IPS-18c (cell line): Measurements from ENCODE around the gene NDOR1.
"Not testable (repeated sequence)": the region's sequence is repeated elsewhere in the genome, so short reads cannot be mapped to it uniquely, and the experiment has no call there.

Source experiments
- H3K4me3 ChIP-seq: 2 replicates; pipeline ENCODE4 v1.7.0; 2013; ENCODE audit warnings: low read depth, mild to moderate bottlenecking, low read length, moderate library complexity; ENCODE audit not compliant: insufficient read depth
- H3K9me3 ChIP-seq: one replicate; pipeline ENCODE4 v1.6.1; 2013; ENCODE audit warnings: mild to moderate bottlenecking, low read length, moderate library complexity; ENCODE audit not compliant: control insufficient read depth, insufficient read depth

NDOR1 gene

DNA sequence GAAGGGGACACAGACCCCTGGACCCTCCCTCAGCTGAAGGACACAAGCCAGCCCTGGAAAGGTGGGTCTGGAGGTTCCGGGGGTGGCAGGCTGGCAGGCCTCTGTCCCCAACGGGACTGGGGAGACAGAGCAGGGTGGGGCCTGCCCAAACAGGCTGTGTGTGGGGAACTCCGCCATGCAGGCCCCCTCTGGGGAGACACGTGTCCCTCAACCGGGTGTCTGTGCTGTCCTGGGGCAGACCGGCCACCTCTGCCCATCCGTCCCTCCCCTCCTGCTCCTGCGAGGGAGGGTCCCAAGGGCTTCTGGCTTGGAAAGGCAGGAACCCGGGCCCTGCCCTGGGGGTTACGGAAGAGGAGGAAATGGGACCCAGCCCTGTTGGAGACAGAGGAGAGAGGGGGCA is 26.6 kb downstream of the NDOR1 start:
- H3K4me3 ChIP-seq: no peak overlapping the region
- H3K9me3 ChIP-seq: no peaks in the 10 kb centered on the region

DNA sequence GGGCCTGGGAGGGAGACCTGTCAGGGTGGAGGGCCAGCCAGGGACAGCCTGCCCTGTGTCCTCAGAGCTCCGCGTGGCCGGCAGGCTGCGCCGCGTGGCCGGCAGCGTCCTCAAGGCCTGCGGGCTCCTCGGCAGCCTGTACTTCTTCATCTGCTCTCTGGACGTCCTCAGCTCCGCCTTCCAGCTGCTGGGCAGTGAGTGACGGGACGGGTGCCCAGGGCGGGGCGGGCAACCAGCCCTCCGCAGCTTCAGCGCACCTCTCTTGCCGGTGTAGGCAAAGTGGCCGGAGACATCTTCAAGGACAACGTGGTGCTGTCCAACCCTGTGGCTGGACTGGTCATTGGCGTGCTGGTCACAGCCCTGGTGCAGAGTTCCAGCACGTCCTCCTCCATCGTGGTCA is 27.0 kb downstream of the NDOR1 start:
- H3K4me3 ChIP-seq: no peak overlapping the region
- no peaks in the 10 kb centered on the region for H3K9me3 ChIP-seq

DNA sequence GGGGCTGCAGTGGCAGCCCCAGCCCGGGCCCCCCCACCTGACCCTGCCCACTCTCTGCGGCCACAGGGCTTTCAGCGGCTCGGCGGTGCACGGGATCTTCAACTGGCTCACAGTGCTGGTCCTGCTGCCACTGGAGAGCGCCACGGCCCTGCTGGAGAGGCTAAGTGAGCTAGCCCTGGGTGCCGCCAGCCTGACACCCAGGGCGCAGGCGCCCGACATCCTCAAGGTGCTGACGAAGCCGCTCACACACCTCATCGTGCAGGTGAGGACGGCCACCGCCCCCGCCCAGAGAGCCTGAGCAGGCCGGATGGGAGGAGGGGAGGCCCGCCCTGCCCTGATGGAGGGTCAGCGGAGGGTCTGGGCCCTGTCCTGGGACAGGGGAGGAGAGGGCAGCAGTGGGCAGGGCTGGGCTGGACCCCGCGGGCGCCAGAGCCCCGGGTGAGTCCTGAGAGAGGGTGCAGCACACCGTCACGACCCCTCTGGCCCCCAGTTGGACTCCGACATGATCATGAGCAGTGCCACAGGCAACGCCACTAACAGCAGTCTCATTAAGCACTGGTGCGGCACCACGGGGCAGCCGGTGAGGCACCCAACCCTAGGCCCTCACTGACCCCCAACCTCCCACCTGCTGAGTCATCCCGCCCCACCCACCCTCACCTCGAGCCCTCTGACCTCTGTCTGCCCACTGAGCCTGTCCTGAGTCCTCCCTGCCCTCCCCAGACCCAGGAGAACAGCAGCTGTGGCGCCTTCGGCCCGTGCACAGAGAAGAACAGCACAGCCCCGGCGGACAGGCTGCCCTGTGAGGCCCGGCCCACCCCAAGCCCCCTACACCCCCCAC is 27.9 kb downstream of the NDOR1 start:
- Histone ChIP-seq H3K4me3 (no peak overlapping the region), H3K9me3 (no peaks in the 10 kb centered on the region)

DNA sequence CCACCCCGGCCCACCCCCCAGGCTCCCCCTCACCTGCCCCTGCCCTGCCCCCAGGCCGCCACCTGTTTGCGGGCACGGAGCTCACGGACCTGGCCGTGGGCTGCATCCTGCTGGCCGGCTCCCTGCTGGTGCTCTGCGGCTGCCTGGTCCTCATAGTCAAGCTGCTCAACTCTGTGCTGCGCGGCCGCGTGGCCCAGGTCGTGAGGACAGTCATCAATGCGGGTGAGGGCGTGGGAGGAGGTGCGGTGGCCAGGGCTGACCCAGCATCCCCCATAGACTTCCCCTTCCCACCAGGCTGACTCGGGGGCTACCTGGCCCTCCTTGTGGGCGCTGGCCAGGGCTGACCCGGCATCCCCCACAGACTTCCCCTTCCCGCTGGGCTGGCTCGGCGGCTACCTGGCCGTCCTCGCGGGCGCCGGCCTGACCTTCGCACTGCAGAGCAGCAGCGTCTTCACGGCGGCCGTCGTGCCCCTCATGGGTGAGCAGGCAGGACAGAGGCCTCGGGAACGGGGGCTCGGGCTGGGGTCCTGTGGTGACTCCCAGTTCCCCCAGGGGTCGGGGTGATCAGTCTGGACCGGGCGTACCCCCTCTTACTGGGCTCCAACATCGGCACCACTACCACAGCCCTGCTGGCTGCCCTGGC is 28.7 kb downstream of the NDOR1 start:
- Histone ChIP-seq H3K4me3 (no peak overlapping the region; the same call in 1 of the 2 replicates), H3K9me3 (no peaks in the 10 kb centered on the region)

- H3K9me3 ChIP-seq: no peaks in the 10 kb centered on the region
- H3K4me3 ChIP-seq: no peak overlapping the region; the same call in 1 of the 2 replicates
Observed at GRCh38 chr9:137234758-137235423, 29.4 kb downstream of the NDOR1 start.

DNA sequence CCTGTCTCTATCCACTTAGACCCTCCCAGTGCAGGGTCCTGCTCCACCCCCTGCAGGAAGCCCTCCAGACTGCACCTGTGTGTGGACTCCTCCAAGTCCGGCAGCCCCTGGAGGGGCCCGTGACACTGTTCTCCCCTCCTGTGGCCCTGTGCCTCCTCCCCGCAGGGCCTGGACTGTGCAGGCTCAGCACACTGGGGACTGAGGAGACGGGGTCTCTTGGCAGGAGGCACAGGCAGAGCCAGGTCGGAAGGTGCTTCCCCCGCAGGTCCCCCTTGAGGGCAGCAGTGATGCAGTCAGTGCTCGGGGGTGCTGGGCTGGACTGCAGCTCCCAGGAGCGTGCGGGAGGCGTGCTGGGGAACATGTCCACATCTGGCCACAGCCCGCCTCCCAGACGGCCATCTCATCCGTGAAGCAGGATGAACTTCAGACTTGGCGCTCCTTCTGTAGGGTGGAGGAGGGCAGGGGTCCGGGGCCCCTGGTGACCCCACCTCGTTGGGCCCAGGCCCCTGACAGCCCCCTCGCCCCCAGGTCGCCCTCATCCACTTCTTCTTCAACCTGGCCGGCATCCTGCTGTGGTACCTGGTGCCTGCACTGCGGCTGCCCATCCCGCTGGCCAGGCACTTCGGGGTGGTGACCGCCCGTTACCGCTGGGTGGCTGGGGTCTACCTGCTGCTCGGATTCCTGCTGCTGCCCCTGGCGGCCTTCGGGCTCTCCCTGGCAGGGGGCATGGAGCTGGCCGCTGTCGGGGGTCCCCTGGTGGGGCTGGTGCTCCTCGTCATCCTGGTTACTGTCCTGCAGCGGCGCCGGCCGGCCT is 30.1 kb downstream of the NDOR1 start:
- Histone ChIP-seq H3K4me3 (no peak overlapping the region), H3K9me3 (no peaks in the 10 kb centered on the region)

DNA sequence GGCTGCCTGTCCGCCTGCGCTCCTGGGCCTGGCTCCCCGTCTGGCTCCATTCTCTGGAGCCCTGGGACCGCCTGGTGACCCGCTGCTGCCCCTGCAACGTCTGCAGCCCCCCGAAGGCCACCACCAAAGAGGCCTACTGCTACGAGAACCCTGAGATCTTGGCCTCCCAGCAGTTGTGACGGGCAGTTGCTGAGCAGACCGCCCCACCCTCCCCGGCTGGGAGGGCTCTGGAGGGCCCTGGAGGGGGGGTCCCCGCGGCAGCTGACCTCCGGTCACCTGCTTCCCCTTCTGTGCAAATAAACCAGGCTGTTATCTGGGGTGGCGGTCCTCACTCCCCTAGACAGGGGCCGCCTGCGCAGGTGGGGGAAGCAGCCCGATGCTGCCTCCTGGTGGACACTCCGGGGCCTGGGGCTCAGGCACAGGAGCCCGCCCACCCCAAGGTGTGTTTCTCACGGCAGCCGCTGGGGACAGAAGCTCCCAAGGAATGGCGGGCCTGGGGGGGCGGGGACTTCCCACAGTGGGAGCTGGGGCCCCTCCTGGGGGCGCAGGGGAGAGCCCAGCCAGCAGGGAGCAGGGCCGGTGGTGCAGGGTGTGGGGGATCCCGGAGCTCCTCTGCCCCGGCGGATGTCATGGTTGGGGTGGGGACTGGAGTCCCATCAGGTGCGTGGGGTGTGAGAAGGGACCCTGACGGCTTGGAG is 30.9 kb downstream of the NDOR1 start:
- Histone ChIP-seq H3K4me3 (no peak overlapping the region), H3K9me3 (no peaks in the 10 kb centered on the region)

GRCh38 chr9:137236936-137237421 is 31.5 kb downstream of the NDOR1 start:
- Histone ChIP-seq H3K4me3 (no peak overlapping the region), H3K9me3 (no peaks in the 10 kb centered on the region)

DNA sequence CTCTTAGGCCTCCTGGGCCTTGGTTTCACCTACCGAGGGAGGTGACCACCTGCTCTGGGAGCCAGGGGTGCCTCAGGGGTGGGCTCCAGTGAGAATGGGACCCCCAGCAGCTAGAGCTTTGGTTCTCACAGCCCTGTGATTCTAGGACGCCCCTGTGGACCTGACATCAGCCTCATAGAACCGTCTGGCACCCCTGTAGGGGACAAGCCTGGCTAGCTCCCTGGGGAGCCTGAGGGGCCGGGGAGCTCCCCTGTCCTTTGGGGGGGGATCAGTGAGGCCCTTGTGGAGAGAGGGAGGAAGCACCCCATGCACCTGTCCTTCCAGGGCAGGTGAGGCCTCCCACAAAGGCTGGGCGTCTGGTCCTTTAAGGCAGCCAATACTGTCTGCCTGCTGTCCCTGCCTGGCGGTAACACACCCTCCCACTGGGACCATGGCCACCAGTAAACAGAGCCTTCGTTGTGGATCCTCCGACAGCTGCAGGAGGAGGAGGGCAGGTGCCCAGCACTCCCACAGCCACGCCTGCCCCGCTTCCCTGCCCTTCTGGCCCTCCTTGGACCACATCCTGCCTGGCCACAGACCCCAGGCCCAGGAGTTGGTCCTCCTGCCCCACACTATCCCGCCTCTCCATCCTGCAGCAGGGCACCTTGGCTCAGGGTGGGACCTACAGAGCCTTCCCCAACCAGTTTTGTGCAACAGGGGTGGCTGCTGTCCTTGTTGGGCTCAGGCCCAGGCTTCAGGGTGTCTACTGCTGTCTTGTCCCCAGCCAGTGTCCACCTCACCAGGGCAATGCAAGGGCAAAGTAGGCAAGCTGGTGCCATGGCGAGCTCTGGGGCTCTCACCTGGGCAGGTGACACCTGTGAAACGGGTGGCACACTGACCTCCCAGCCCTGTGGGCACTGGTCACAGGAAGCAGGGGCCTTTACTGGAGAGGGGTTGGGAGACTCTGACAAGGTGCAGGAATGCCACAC is 32.5 kb downstream of the NDOR1 start:
- no peaks in the 10 kb centered on the region for H3K9me3 ChIP-seq
- H3K4me3 ChIP-seq: no peak overlapping the region

- not testable (repeated sequence) for H3K9me3 ChIP-seq
- peak overlapping the region; percentile 93 for H3K4me3 ChIP-seq
Observed at GRCh38 chr9:137239541-137240200, 34.2 kb downstream of the NDOR1 start.

- peak overlapping the region; percentile 93 for H3K4me3 ChIP-seq
- no peaks in the 10 kb centered on the region for H3K9me3 ChIP-seq
Observed at GRCh38 chr9:137240318-137240840, 34.9 kb downstream of the NDOR1 start.

DNA sequence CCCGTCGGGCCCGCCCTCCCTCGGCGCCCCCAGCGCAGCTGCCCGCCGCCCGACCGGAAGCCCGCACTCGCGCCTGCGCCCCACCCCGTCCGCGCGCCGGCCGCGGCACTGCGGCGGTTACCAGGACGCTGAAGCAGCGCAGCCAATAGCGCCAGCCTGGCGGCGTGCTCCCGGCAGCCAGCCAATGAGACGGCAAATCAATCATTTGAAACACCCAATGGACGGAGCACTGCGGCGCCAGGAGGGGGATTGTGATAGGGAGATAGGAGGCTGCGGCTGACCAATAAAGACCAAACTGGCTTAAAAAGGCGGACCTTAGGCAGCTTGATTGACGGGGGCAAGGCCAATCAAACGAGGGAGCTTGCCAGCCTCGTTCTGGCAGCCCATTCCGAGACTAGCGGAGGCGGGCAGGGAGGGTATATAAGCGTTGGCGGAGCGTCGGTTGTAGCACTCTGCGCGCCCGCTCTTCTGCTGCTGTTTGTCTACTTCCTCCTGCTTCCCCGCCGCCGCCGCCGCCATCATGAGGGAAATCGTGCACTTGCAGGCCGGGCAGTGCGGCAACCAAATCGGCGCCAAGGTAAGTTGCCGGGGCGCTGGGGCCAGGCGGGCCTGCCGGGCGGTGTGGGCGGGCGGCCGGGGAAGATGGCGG is 35.5 kb downstream of the NDOR1 start, which contains the start of gene TUBB4B:
Gene TUBB4B, plus strand, starts transcription at position 447 of the 649 bp plus-strand sequence. Its CDS starts 74 bp downstream, at position 521.
- Histone ChIP-seq H3K4me3 (peak within 1 kb of the TSS; percentile 93), H3K9me3 (no peaks in the 10 kb centered on the region)

- Histone ChIP-seq H3K9me3 (no peaks in the 10 kb centered on the region), H3K4me3 (peak overlapping the region; percentile 84)
Observed at GRCh38 chr9:137241490-137242268, 36.2 kb downstream of the NDOR1 start.
